Measurements from ENCODE around the gene PTMS. TPM values are rescaled to one million over a fixed set of nuclear protein-coding genes. Genes with fewer than 3 reads are reported as not detected.
"Not testable (repeated sequence)": the region's sequence is repeated elsewhere in the genome, so short reads cannot be mapped to it uniquely, and the experiment has no call there.

The PTMS gene
- total and polyA plus RNA-seq, 5 donors = 116 to 244 (median 154) TPM

- intact Hi-C loops (cut with DNase I) = loop anchor here in 1 of 4 donors (5.0 to 10.0 kb wide), 2 partner anchors 49 to 92 kb away; partner anchors contain the start of genes CD4 and P3H3
These were observed 30.5 kb upstream of the PTMS start for GRCh38 chr12:6735448-6736191.

DNA sequence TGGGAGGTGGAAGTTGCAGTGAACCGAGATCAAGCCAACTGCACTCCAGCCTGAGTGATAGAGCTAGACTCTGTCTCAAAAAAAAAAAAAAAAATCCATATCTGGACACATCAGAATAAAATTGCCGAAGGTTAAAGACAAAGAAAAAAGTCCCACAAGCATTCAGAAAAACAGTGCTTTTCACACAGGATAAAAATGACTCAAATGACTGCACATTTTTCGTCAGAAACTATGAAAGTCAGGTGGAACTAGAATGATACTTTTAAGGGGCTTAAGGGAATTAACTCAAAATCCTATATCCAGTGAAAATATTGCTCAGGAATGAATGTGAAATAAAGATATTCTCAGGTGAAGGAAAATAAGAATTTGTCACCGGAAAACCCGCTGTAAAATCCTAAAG lies 29.4 kb upstream of the PTMS start:
- H3K27ac ChIP-seq (ENCODE audit: low read length) = no peak overlapping the region
- DNase-seq = no peak
- no peaks in the 10 kb centered on the region for H3K4me1 ChIP-seq (ENCODE audit: control insufficient read depth, insufficient read depth, low read length)
- no peak overlapping the region for H3K4me3 ChIP-seq (ENCODE audit: low read length)
- 96% methylated on average over 5 of the region's 5 CpGs for WGBS
- H3K27me3 ChIP-seq (ENCODE audit: control insufficient read depth, insufficient read depth) = no peaks in the 10 kb centered on the region
- ATAC-seq = no peak
- intact Hi-C loops (cut with DNase I) = loop anchor here in 1 of 4 donors (5.0 to 10.0 kb wide), 2 partner anchors 48 to 91 kb away; partner anchors contain the start of genes CD4 and P3H3
- no peaks in the 10 kb centered on the region for H3K9me3 ChIP-seq (ENCODE audit: control insufficient read depth, low read length)

More at GRCh38 chr12:6735448-6736191, 30.5 kb upstream of the PTMS start:
- Histone ChIP-seq H3K4me3 (ENCODE audit: low read length) (no peak overlapping the region), H3K27ac (ENCODE audit: low read length) (no peak overlapping the region), H3K4me1 (ENCODE audit: control insufficient read depth, insufficient read depth, low read length) (no peaks in the 10 kb centered on the region), H3K9me3 (ENCODE audit: control insufficient read depth, low read length) (no peaks in the 10 kb centered on the region), H3K27me3 (ENCODE audit: control insufficient read depth, insufficient read depth) (no peaks in the 10 kb centered on the region)
- DNase-seq (peak; percentile 58 to 90 (median 85)), ATAC-seq (peak; percentile 88 to 91)
- WGBS = 37% methylated on average over 8 of the region's 8 CpGs

DNA sequence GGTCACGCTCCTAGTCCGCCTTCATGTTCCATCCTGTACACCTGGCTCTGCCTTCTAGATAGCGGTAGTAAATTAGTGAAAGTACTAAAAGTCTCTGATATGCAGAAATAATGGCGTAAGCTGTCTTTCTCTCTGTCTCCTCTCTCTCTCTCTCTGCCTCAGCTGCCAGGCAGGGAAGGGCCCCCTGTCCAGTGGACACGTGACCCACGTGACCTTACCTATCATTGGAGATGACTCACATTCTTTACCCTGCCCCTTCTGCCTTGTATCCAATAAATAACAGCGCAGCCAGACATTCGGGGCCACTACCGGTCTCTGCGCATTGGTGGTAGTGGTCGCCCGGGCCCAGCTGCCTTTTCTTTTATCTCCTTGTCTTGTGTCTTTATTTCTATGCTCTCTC lies 24.1 kb upstream of the PTMS start:
- H3K27me3 ChIP-seq (ENCODE audit: control insufficient read depth, insufficient read depth); H3K4me3 ChIP-seq (ENCODE audit: low read length); H3K27ac ChIP-seq (ENCODE audit: low read length); H3K9me3 ChIP-seq (ENCODE audit: control insufficient read depth, low read length); intact Hi-C loops (cut with DNase I); ATAC-seq; H3K4me1 ChIP-seq (ENCODE audit: control insufficient read depth, insufficient read depth, low read length); DNase-seq: not testable (repeated sequence)
- 69% methylated on average over 12 of the region's 12 CpGs for WGBS

DNA sequence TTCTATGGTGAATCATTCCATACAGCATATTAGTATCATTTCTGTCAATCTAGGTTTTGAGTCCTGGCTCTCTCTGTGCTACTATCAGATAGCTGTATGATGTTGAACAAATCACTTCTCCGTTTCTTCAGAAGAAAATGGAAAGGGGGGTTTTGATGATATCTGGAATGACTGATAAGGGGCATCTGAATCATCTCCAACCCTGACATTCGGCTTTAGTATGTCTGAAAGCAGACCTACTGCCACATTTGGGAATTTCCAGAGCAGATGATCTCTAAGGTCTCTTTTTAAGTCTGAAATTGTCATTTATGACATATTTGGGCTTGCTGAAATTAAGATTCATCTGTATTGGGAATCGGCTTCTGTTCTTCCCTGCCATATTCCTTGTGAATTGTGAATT lies 23.3 kb upstream of the PTMS start:
- intact Hi-C loops (cut with DNase I) = no loop called here
- no peaks in the 10 kb centered on the region for H3K27me3 ChIP-seq (ENCODE audit: control insufficient read depth, insufficient read depth)
- WGBS = 84% methylated on average over 3 of the region's 3 CpGs
- H3K27ac ChIP-seq (ENCODE audit: low read length) = no peak overlapping the region
- DNase-seq (no peak), ATAC-seq (no peak)
- H3K4me3 ChIP-seq (ENCODE audit: low read length) = no peak overlapping the region
- no peaks in the 10 kb centered on the region for H3K4me1 ChIP-seq (ENCODE audit: control insufficient read depth, insufficient read depth, low read length)
- no peaks in the 10 kb centered on the region for H3K9me3 ChIP-seq (ENCODE audit: control insufficient read depth, low read length)

DNA sequence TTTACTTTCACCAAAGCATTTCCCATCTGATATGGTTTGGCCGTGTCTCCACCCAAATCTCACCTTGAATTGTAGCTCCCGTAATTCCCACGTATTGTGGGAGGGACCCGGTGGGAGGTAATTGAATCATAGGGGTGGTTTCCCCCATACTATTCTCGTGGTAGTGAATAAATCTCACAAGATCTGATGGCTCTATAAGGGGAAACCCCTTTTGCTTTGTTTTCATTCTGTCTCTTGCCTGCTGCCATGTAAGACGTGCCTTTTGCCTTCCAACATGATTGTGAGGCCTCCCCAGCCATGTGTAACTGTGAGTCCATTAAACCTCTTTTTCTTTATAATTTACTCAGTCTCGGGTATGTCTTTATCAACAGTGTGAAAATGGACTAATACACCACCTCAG lies 22.9 kb upstream of the PTMS start:
- 73% methylated on average over 7 of the region's 7 CpGs for WGBS
- intact Hi-C loops (cut with DNase I); DNase-seq: not testable (repeated sequence)

DNA sequence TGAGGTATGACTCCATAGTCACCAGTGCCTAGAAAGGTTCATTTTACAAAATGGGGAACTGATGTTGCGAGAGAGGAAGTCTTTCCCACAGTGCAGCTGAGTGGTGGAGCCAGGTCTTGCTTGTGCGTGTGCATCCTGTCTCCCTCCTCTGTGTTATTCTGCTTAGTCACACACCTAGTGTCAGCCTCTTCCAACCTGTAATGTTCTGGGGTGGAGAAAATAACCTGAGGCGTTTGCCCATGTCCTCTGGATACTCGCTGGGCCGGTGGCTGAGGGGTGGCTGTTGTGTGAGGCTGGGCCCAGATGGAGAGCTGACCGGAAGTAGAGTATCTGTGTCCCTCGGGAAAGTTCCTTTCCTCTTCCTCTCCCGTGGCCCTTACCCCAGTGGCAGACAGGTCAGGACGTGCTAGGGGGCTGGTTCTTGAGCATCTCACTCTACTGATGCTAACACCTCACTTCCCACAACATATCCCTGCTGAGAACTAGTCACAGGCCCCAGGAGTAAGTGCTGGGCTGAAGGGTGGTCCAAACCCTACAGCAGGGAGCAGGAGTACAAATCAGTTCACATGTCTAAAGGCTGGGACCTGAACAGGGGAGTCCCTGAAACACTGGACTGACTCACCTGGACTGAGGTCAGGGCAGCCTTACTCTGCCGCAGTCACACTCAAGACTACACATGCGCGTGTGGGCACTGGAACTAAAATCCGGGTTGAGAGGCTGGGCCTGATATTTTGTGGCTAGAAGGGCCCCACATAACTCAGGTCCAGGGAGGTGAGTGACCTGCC lies 20.2 kb upstream of the PTMS start:
- intact Hi-C loops (cut with DNase I) = no loop called here
- Histone ChIP-seq H3K4me1 (ENCODE audit: control insufficient read depth, insufficient read depth, low read length) (no peaks in the 10 kb centered on the region), H3K9me3 (ENCODE audit: control insufficient read depth, low read length) (no peaks in the 10 kb centered on the region), H3K27me3 (ENCODE audit: control insufficient read depth, insufficient read depth) (no peaks in the 10 kb centered on the region), H3K4me3 (ENCODE audit: low read length) (no peak overlapping the region), H3K27ac (ENCODE audit: low read length) (no peak overlapping the region)
- 61% methylated on average over 13 of the region's 13 CpGs for WGBS
- no peak for DNase-seq
- ATAC-seq = peak; percentile 15 to 30

More for the DNA sequence above, 22.9 kb upstream of the PTMS start:
- not testable (repeated sequence) for H3K4me1 ChIP-seq (ENCODE audit: control insufficient read depth, insufficient read depth, low read length); H3K4me3 ChIP-seq (ENCODE audit: low read length); H3K9me3 ChIP-seq (ENCODE audit: control insufficient read depth, low read length); ATAC-seq; H3K27ac ChIP-seq (ENCODE audit: low read length); H3K27me3 ChIP-seq (ENCODE audit: control insufficient read depth, insufficient read depth)

DNA sequence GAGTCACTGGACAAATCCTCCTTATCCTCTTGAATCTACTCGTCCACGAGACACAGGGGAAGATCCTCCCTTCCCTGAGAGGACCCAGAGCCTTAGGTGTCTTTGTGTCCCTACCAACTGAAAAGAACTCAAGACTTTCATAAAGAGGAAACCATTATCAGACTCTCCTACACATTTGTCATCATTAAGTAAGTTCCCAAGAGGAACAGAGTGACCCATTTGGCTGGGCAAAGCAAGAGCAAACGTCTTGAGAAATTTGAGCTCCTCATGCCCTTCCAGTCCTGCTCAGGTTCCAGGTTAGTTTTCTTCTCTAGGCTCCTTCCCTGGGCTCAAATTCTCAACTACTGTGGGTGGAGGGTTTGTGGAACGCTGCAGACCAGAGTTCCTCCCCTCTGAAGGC lies 18.9 kb upstream of the PTMS start:
- DNase-seq = no peak
- no peaks in the 10 kb centered on the region for H3K27me3 ChIP-seq (ENCODE audit: control insufficient read depth, insufficient read depth)
- H3K27ac ChIP-seq (ENCODE audit: low read length) = no peak overlapping the region
- no peaks in the 10 kb centered on the region for H3K4me1 ChIP-seq (ENCODE audit: control insufficient read depth, insufficient read depth, low read length)
- intact Hi-C loops (cut with DNase I) = no loop called here
- no peak for ATAC-seq
- 64% methylated on average over 4 of the region's 4 CpGs for WGBS
- no peaks in the 10 kb centered on the region for H3K9me3 ChIP-seq (ENCODE audit: control insufficient read depth, low read length)
- H3K4me3 ChIP-seq (ENCODE audit: low read length) = no peak overlapping the region

DNA sequence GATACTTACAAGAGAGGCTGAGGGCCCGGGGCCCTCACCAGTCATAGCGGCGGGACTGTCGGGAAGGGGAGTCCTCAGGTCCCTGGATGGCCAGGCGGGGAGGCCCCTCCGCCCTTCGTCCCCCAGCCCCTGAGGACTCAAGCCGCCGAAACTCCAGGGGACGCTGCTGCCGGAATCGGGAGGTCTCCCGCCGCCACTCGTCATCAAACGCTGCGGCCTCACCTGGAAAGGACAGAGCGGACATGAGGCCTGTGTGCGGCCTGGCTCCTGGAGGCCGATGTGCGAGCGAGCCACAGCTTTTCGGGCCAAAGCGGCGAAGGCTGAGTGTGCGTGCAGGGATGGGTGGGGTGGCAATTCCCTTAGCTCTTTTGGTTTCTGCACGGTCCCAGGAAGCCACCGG lies 17.4 kb upstream of the PTMS start:
- Histone ChIP-seq H3K4me3 (ENCODE audit: low read length) (no peak overlapping the region), H3K9me3 (ENCODE audit: control insufficient read depth, low read length) (no peaks in the 10 kb centered on the region), H3K4me1 (ENCODE audit: control insufficient read depth, insufficient read depth, low read length) (no peaks in the 10 kb centered on the region), H3K27ac (ENCODE audit: low read length) (no peak overlapping the region), H3K27me3 (ENCODE audit: control insufficient read depth, insufficient read depth) (no peaks in the 10 kb centered on the region)
- 92% methylated on average over 28 of the region's 28 CpGs for WGBS
- DNase-seq = peak in 1 of 3 donors; percentile 50
- intact Hi-C loops (cut with DNase I) = no loop called here
- ATAC-seq = no peak

DNA sequence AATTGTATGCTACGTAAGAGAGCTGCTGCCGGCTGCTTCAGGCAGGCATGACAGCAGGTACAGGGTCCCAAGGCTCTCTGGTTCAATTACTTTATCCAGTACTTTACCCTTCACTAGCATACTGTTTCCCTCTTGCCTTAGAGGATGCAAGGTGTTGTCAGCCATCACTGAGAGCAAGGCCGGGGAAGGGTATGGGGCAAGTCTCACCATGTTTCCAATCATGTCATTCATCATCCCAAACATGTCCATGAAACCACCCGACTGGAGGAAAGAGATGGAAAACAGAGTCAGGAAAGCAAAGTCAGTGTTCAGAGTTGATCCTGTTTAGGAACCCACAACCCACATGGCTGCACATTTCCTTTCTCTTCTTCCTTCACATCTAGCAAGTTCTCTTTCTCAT lies 15.7 kb upstream of the PTMS start:
- H3K27me3 ChIP-seq (ENCODE audit: control insufficient read depth, insufficient read depth) = no peaks in the 10 kb centered on the region
- 81% methylated on average over 4 of the region's 4 CpGs for WGBS
- no peak overlapping the region for H3K4me3 ChIP-seq (ENCODE audit: low read length)
- no peaks in the 10 kb centered on the region for H3K9me3 ChIP-seq (ENCODE audit: control insufficient read depth, low read length)
- ATAC-seq (no peak), DNase-seq (no peak)
- intact Hi-C loops (cut with DNase I) = loop anchor here (2.0 to 10.0 kb wide), 3 partner anchors 74 to 77 kb away; partner anchors contain the start of genes P3H3 (in 3 of the 4) and GPR162 (in 2 of the 4)
- H3K27ac ChIP-seq (ENCODE audit: low read length) = no peak overlapping the region
- H3K4me1 ChIP-seq (ENCODE audit: control insufficient read depth, insufficient read depth, low read length) = no peaks in the 10 kb centered on the region

GRCh38 chr12:6751767-6752166 lies 14.4 kb upstream of the PTMS start:
- Histone ChIP-seq H3K27me3 (ENCODE audit: control insufficient read depth, insufficient read depth) (no peaks in the 10 kb centered on the region), H3K4me1 (ENCODE audit: control insufficient read depth, insufficient read depth, low read length) (no peaks in the 10 kb centered on the region), H3K4me3 (ENCODE audit: low read length) (no peak overlapping the region), H3K27ac (ENCODE audit: low read length) (no peak overlapping the region), H3K9me3 (ENCODE audit: control insufficient read depth, low read length) (no peaks in the 10 kb centered on the region)
- peak in 1 of 3 donors; percentile 73 for DNase-seq
- intact Hi-C loops (cut with DNase I) = loop anchor here (2.0 to 10.0 kb wide), 3 partner anchors 73 to 76 kb away; partner anchors contain the start of genes P3H3 (in 3 of the 4) and GPR162 (in 2 of the 4)
- WGBS = 78% methylated on average over 7 of the region's 7 CpGs
- no peak for ATAC-seq
